Heart left ventricle (tissue), 16 donors: Measurements from ENCODE around the gene ZNF618. TPM values are rescaled to one million over a fixed set of nuclear protein-coding genes. Genes with fewer than 3 reads are reported as not detected.

Experiments
- ATAC-seq, 4 donors: fragments of 200-7000 bp; cut with Tn5 transposase; one replicate each; pipeline ENCODE4 v1.9.1; 2020 to 2022; ENCODE audit warnings: moderate library complexity in 4 of 4, mild to moderate bottlenecking in 3 of 4, moderate number of reproducible peaks in 1 of 4
- DNase-seq, 5 donors: peaks; one replicate each; pipeline ENCODE4 v3.0.0-alpha.2; 2020
- H3K27ac ChIP-seq, 12 donors: fragments of 200-600 bp; sonication (generic) in 4 of 12; one replicate each; pipeline versions ENCODE4 v1.5.0 to v1.8.0; 2016 to 2022; ENCODE audit warnings: mild to moderate bottlenecking in 2 of 12
- H3K27me3 ChIP-seq, 9 donors: fragments of 200-600 bp; sonication (generic) in 2 of 9; one replicate each; pipeline versions ENCODE4 v1.5.1 to v1.8.0; 2016 to 2022; ENCODE audit warnings: mild to moderate bottlenecking in 3 of 9
- H3K36me3 ChIP-seq, 9 donors: fragments of 200-600 bp; sonication (generic) in 2 of 9; one replicate each; pipeline versions ENCODE4 v1.5.0 to v1.8.0; 2018 to 2022; ENCODE audit warnings: mild to moderate bottlenecking in 2 of 9
- H3K4me1 ChIP-seq, 12 donors: fragments of 200-600 bp; sonication (generic) in 4 of 12; one replicate each; pipeline versions ENCODE4 v1.5.0 to v1.8.0; 2016 to 2022; ENCODE audit warnings: mild to moderate bottlenecking in 3 of 12
- H3K4me3 ChIP-seq, 12 donors: fragments of 200-600 bp; sonication (generic) in 4 of 12; one replicate each; pipeline versions ENCODE4 v1.5.0 to v1.8.0; 2017 to 2022; ENCODE audit warnings: mild to moderate bottlenecking in 9 of 12, moderate library complexity in 4 of 12
- H3K9me3 ChIP-seq, 12 donors: fragments of 200-600 bp; sonication (generic) in 4 of 12; one replicate each; pipeline versions ENCODE4 v1.5.0 to v1.8.0; 2016 to 2022; ENCODE audit warnings: mild to moderate bottlenecking in 1 of 12
- POLR2A ChIP-seq, 2 donors: fragments of 450-650 bp; IDR thresholded peaks; one replicate each; pipeline ENCODE4 v1.6.1; 2017; ENCODE audit warnings: antibody characterized with exemption in 2 of 2, mild to moderate bottlenecking in 2 of 2, moderate library complexity in 2 of 2
- WGBS, 4 donors: extraction: QIAGEN DNeasy Blood & Tissue Kit in 2 of 4; methylation state at CpG; one replicate each; pipeline versions ENCODE4 v1.1.5 to v1.1.7; 2013 to 2018; 5-methylcytosine and 5-hydroxymethylcytosine counted together
- intact Hi-C, 10 donors: fragments of 100-400 bp; cut with DNase I; formaldehyde crosslinking; loops; one replicate each; pipeline versions ENCODE4 v1.11.1 to v1.14.2; 2022
- polyA plus RNA-seq, 2 donors: library from polyadenylated mRNA; stranded (reverse); fragments of 200-250 nt; gene quantifications; one replicate each; pipeline ENCODE4 v1.2.3, GENCODE V29; 2013
- total RNA-seq, 9 donors: library from RNA; depleted of rRNA in 2 of 9; stranded (reverse); fragments of >200 nt in 2 of 9; fragmentation: NEBNext Ultra II Directional in 3 of 9; extraction: Animal tissue kit (Norgen Biotek cat#: 25700) in 3 of 9; gene quantifications; one replicate each; pipeline versions ENCODE4 v1.1.0 to v1.2.4, GENCODE V29; 2016 to 2023
- TF ChIP-seq, protein P1 (sequence below), 12 donors: fragments of 200-600 bp; sonication (generic) in 4 of 12; IDR thresholded peaks; one replicate each; pipeline versions ENCODE4 v1.5.0 to v1.8.0; 2018 to 2022; ENCODE audit warnings: antibody characterized with exemption in 12 of 12, mild to moderate bottlenecking in 5 of 12
- donor health status: ischemic (EF 13 %, LVEDD 7.1; RV severe dilation, severe dysfunction).
- donor health status: healthy with polysubstance abuse.
- donor health status: DM: no; HTN: yes; CAD: no.
- donor health status: DM: no; HTN: no; CAD: no.
- donor health status: ischemic (EF 25% LVEDD 6.9; RV normal size, moderate dysfunction).
- donor health status: ischemic (EF 25% LVEDD 5.7; RV mildly dilated, moderate dysfunction).
- donor health status: healthy.
- donor health status: DM: yes; HTN: yes; CAD: no.
- donor health status: ischemic (EF 35%, LVEDD 5.7; RV mildly dilated, moderate dysfunction).
- donor health status: nonischemic (EF 11% LVEDD 7.7; RV severe dilation, severe dysfunction).
- donor health status: DM: yes; HTN: yes; CAD: no.
- donor health status: PGD.
- donor health status: ischemic (EF 29% LVEDD 5.4; RV normal size, mild dysfunction).
- donor health status: nonischemic (EF 23%, LVEDD 6.1; RV moderate dilation, normal function).

Gene ZNF618
- total and polyA plus RNA-seq, 11 donors = 0.81 to 4.2 (median 1.7) TPM

GRCh38 chr9:114004221-114004716, 128.2 kb downstream of the ZNF618 start:
- Histone ChIP-seq H3K27me3 (no peaks in the 10 kb centered on the region), H3K27ac (peak overlapping the region; percentile 10 to 85 (median 70)), H3K9me3 (peaks cover 0 to 4% (median 0%) of the 10 kb centered on the region in 12 donors), H3K4me1 (peaks cover 0 to 27% (median 18%) of the 10 kb centered on the region in 12 donors), H3K36me3 (peaks cover 0 to 25% (median 0%) of the 10 kb centered on the region in 9 donors), H3K4me3 (peak overlapping the region in 7 of 12 donors; percentile 6 to 34 (median 18))
- WGBS, 4 donors = 6 to 20% (median 12%) methylated on average over 15 of the region's 15 CpGs
- intact Hi-C loops = loop anchor here in 2 of 10 donors (5.0 to 10.0 kb wide), 2 partner anchors 61 to 127 kb away; partner anchors contain the start of gene ZNF618 (in 1 of the 2)
- ATAC-seq = peak; percentile 80 to 96 (median 90)
- no peak for TF ChIP-seq POLR2A (IDR thresholded peaks at IDR 0.05)
- TF ChIP-seq, protein P1, sequence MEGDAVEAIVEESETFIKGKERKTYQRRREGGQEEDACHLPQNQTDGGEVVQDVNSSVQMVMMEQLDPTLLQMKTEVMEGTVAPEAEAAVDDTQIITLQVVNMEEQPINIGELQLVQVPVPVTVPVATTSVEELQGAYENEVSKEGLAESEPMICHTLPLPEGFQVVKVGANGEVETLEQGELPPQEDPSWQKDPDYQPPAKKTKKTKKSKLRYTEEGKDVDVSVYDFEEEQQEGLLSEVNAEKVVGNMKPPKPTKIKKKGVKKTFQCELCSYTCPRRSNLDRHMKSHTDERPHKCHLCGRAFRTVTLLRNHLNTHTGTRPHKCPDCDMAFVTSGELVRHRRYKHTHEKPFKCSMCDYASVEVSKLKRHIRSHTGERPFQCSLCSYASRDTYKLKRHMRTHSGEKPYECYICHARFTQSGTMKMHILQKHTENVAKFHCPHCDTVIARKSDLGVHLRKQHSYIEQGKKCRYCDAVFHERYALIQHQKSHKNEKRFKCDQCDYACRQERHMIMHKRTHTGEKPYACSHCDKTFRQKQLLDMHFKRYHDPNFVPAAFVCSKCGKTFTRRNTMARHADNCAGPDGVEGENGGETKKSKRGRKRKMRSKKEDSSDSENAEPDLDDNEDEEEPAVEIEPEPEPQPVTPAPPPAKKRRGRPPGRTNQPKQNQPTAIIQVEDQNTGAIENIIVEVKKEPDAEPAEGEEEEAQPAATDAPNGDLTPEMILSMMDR (IDR thresholded peaks at IDR 0.05) = no peak
- peak; percentile 77 to 87 (median 78) for DNase-seq

DNA sequence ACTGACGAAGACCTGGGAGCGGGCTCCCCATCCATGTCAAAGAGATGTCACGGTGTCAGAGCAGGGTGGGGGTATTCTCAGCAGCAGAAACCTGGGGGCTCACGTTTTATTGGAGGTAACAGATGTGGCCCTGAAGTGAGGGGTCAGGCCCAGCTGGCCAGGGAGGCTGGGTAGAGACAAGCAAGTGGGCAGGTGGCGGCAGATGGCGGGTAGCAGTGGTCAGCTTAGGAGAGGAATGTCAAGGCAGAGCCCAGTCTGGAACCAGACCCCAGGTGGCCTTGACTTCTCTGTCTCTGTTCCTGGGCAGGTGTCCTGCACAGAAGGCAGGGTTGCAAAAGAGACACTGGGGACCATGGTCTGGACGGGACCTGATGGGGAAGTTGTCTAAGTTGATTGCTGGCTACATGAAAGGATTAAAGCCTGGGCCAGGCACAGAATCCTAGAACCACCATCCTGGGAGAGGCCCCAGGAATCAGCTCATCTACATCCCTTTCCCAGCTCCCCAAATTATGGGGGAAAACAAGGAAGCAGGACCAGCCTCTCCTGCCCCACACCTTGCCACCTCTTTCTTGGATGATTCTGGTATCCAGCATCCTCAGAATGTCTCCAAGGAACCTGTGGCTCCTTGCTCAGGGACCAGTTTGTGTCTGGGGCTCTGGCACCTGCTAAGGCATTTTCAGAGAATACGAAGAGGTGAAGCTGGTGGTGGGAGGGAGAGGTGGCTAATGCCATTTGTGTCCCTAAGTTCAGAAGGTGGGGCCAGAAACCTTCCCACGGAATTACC, 129.5 kb downstream of the ZNF618 start:
- H3K36me3 ChIP-seq = peaks cover 0 to 29% (median 0%) of the 10 kb centered on the region in 9 donors
- intact Hi-C loops = loop anchor here in 1 of 10 donors (10.0 kb wide), 1 partner anchor 59 kb away; no protein-coding TSS in a partner anchor
- peaks cover 0 to 27% (median 18%) of the 10 kb centered on the region in 12 donors for H3K4me1 ChIP-seq
- TF ChIP-seq, protein P1 (IDR thresholded peaks at IDR 0.05) = no peak
- TF ChIP-seq POLR2A (IDR thresholded peaks at IDR 0.05) = no peak
- no peak overlapping the region for H3K4me3 ChIP-seq
- peaks cover 0 to 4% (median 0%) of the 10 kb centered on the region in 12 donors for H3K9me3 ChIP-seq
- WGBS, 4 donors = 86 to 94% (median 88%) methylated on average over 9 of the region's 9 CpGs
- ATAC-seq = no peak
- H3K27me3 ChIP-seq = no peaks in the 10 kb centered on the region
- no peak overlapping the region for H3K27ac ChIP-seq
- peak in 1 of 5 donors; percentile 7 for DNase-seq

- no peak for ATAC-seq
- H3K4me3 ChIP-seq = no peak overlapping the region
Observed at GRCh38 chr9:114006155-114006550, 130.0 kb downstream of the ZNF618 start.

More at GRCh38 chr9:114006155-114006550, 130.0 kb downstream of the ZNF618 start:
- peaks cover 0 to 4% (median 0%) of the 10 kb centered on the region in 12 donors for H3K9me3 ChIP-seq
- no peak overlapping the region for H3K27ac ChIP-seq
- intact Hi-C loops = loop anchor here in 1 of 10 donors (10.0 kb wide), 1 partner anchor 59 kb away; no protein-coding TSS in a partner anchor
- H3K4me1 ChIP-seq = peaks cover 0 to 27% (median 18%) of the 10 kb centered on the region in 12 donors
- DNase-seq = peak in 1 of 5 donors; percentile 6
- H3K27me3 ChIP-seq = no peaks in the 10 kb centered on the region
- H3K36me3 ChIP-seq = peaks cover 0 to 34% (median 0%) of the 10 kb centered on the region in 9 donors
- TF ChIP-seq, protein P1 (IDR thresholded peaks at IDR 0.05) = no peak
- no peak for TF ChIP-seq POLR2A (IDR thresholded peaks at IDR 0.05)
- WGBS, 4 donors = 95 to 100% (median 95%) methylated on average over 4 of the region's 4 CpGs
